SK-N-MC (cell line): ENCODE data around the gene GIMAP7.

Experiments used
- DNase-seq: peaks from one replicate; pipeline ENCODE4 v3.0.0-alpha.2; 2011; ENCODE audit warnings: low read depth, low spot score
- H3K27ac ChIP-seq: fragments of 200-600 bp; sonication (generic); 2 replicates; pipeline ENCODE4 v1.5.1; 2016; ENCODE audit warnings: mixed run types
- H3K36me3 ChIP-seq: fragments of 200-600 bp; sonication (generic); 2 replicates; pipeline ENCODE4 v1.6.1; 2017; ENCODE audit warnings: antibody characterized with exemption, low read length, mixed read lengths; ENCODE audit not compliant: insufficient read depth
- H3K4me3 ChIP-seq: fragments of 200-600 bp; sonication (generic); 2 replicates; pipeline ENCODE4 v1.5.1; 2016
- H3K9ac ChIP-seq: fragments of 200-600 bp; sonication (generic); 2 replicates; pipeline ENCODE4 v1.8.0; 2017; ENCODE audit warnings: mixed run types, mixed read lengths; ENCODE audit not compliant: insufficient read length
- H3K9me3 ChIP-seq: fragments of 200-600 bp; sonication (generic); 2 replicates; pipeline ENCODE4 v1.6.1; 2017; ENCODE audit warnings: low read depth, mild to moderate bottlenecking, antibody characterized with exemption, low read length, moderate library complexity, mixed read lengths
- EZH2 ChIP-seq: fragments of 200-600 bp; sonication (generic); IDR thresholded peaks from one replicate; pipeline ENCODE4 v1.6.1; 2017; ENCODE audit warnings: antibody characterized with exemption
- FOXP2 ChIP-seq: optimal IDR thresholded peaks from 2 replicates; pipeline ENCODE3; 2011; ENCODE audit warnings: mild to moderate bottlenecking, moderate library complexity; ENCODE audit not compliant: insufficient read depth; ENCODE audit errors: extremely low read length, control extremely low read depth
- POLR2AphosphoS5 ChIP-seq: IDR thresholded peaks from 2 replicates; pipeline ENCODE4 v1.6.1; 2012; ENCODE audit warnings: mild to moderate bottlenecking, low read depth, low read length, borderline replicate concordance

The GIMAP7 gene

GRCh38 chr7:150502519-150502918 is 12.2 kb upstream of the GIMAP7 start:
- no peak overlapping the region for H3K4me3 ChIP-seq
- no peaks in the 10 kb centered on the region for H3K36me3 ChIP-seq
- no peak overlapping the region for H3K27ac ChIP-seq
- H3K9ac ChIP-seq, result no peak overlapping the region
- TF ChIP-seq EZH2 (no peak), FOXP2 (no peak), POLR2AphosphoS5 (no peak)
- DNase-seq, result no peak
- H3K9me3 ChIP-seq, result no peaks in the 10 kb centered on the region

- H3K9me3 ChIP-seq, result no peaks in the 10 kb centered on the region
- H3K36me3 ChIP-seq, result no peaks in the 10 kb centered on the region
- TF ChIP-seq EZH2 (no peak), POLR2AphosphoS5 (no peak), FOXP2 (no peak)
- H3K4me3 ChIP-seq, result no peak overlapping the region
- H3K9ac ChIP-seq, result no peak overlapping the region
- DNase-seq, result no peak
- no peak overlapping the region for H3K27ac ChIP-seq
Observed at GRCh38 chr7:150503155-150503554, 11.5 kb upstream of the GIMAP7 start.

GRCh38 chr7:150503581-150503980 is 11.1 kb upstream of the GIMAP7 start:
- Histone ChIP-seq H3K9ac (no peak overlapping the region), H3K36me3 (no peaks in the 10 kb centered on the region), H3K27ac (no peak overlapping the region), H3K9me3 (no peaks in the 10 kb centered on the region), H3K4me3 (no peak overlapping the region)
- no peak for DNase-seq
- no peak for TF ChIP-seq EZH2
- TF ChIP-seq FOXP2, result no peak
- TF ChIP-seq POLR2AphosphoS5, result no peak

GRCh38 chr7:150507947-150508602 is 6.6 kb upstream of the GIMAP7 start:
- no peak for TF ChIP-seq POLR2AphosphoS5
- Histone ChIP-seq H3K36me3 (no peaks in the 10 kb centered on the region), H3K9ac (no peak overlapping the region), H3K9me3 (no peaks in the 10 kb centered on the region), H3K27ac (no peak overlapping the region), H3K4me3 (no peak overlapping the region)
- DNase-seq, result no peak

- DNase-seq, result no peak
- no peaks in the 10 kb centered on the region for H3K9me3 ChIP-seq
- H3K9ac ChIP-seq, result no peak overlapping the region
- no peak overlapping the region for H3K4me3 ChIP-seq
- H3K36me3 ChIP-seq, result no peaks in the 10 kb centered on the region
- no peak for TF ChIP-seq POLR2AphosphoS5
- no peak for TF ChIP-seq EZH2
- no peak for TF ChIP-seq FOXP2
- H3K27ac ChIP-seq, result no peak overlapping the region
Observed at GRCh38 chr7:150511048-150511447, 3.6 kb upstream of the GIMAP7 start.

GRCh38 chr7:150513758-150514157 is 914 bp upstream of the GIMAP7 start:
- no peak overlapping the region for H3K27ac ChIP-seq
- TF ChIP-seq FOXP2, result no peak
- TF ChIP-seq POLR2AphosphoS5, result no peak
- TF ChIP-seq EZH2, result no peak

GRCh38 chr7:150515248-150516147 is 826 bp downstream of the GIMAP7 start:
- H3K4me3 ChIP-seq, result no peak overlapping the region
- no peak for DNase-seq
- TF ChIP-seq FOXP2 (no peak), EZH2 (no peak), POLR2AphosphoS5 (no peak)
- no peak overlapping the region for H3K27ac ChIP-seq
- no peaks in the 10 kb centered on the region for H3K36me3 ChIP-seq
- no peak overlapping the region for H3K9ac ChIP-seq
- H3K9me3 ChIP-seq, result no peaks in the 10 kb centered on the region

More at GRCh38 chr7:150513758-150514157, 914 bp upstream of the GIMAP7 start:
- DNase-seq, result no peak
- Histone ChIP-seq H3K9me3 (no peaks in the 10 kb centered on the region), H3K36me3 (no peaks in the 10 kb centered on the region), H3K4me3 (no peak overlapping the region), H3K9ac (no peak overlapping the region)

- DNase-seq, result no peak
- TF ChIP-seq EZH2 (no peak), POLR2AphosphoS5 (no peak), FOXP2 (no peak)
- H3K9ac ChIP-seq, result no peak overlapping the region
- no peaks in the 10 kb centered on the region for H3K36me3 ChIP-seq
- no peak overlapping the region for H3K4me3 ChIP-seq
- no peak overlapping the region for H3K27ac ChIP-seq
- H3K9me3 ChIP-seq, result no peaks in the 10 kb centered on the region
Observed at GRCh38 chr7:150516956-150517745, 2.5 kb downstream of the GIMAP7 start.
